K562 (cell line): ENCODE data around the gene ITPK1. TPM values are rescaled to one million over a fixed set of nuclear protein-coding genes. Genes with fewer than 3 reads are reported as not detected.
A peak's percentile ranks its signal among the peaks of the same experiment; 100 is the strongest.

Experiments used
- ATAC-seq: fragments of 200-7000 bp; cut with Tn5 transposase; 3 replicates; pipeline ENCODE4 v1.9.1; 2020; ENCODE audit warnings: moderate library complexity
- BruUV-seq: library from RNA; stranded (reverse); fragments of 400-500 nt; replicated peaks from 2 replicates; lab custom pipeline; 2021; lab: Mats Ljungman, UMichigan
- CTCF ChIA-PET: fragments of 300-600 bp; formaldehyde crosslinking; extraction: SDS; loops from one replicate; lab custom pipeline; 2021; ENCODE audit warnings: low intra/inter-chr PET ratio; lab: Yijun Ruan, JAX
- POLR2A ChIA-PET: fragments of 300-600, 350-650 bp; sonication (Branson Sonifier 250); formaldehyde crosslinking; extraction: SDS; loops from one replicate; lab custom pipeline; 2021; ENCODE audit warnings: antibody characterized with exemption, inconsistent platforms; lab: Yijun Ruan, JAX
- DNase-seq, 4 experiments: peaks; one replicate each; pipeline versions ENCODE4 v3.0.0 to v3.0.0-alpha.2; 2011 to 2018; ENCODE audit warnings: low spot score in 3 of 4, mixed read lengths in 3 of 4; ENCODE audit errors: extremely low read depth in 1 of 4
- FAIRE-seq: peaks from 2 replicates; lab custom pipeline; 2011; peaks lifted over from hg19 to GRCh38; lab: Jason Lieb, UNC
- H2AFZ ChIP-seq: 2 replicates; pipeline ENCODE4 v1.6.0; 2011; ENCODE audit warnings: low read depth, low read length, control low read depth, inconsistent platforms
- H3K27ac ChIP-seq: fragments of 200-600 bp; 3 replicates; pipeline ENCODE4 v1.8.0; 2011; ENCODE audit warnings: low read depth, mild to moderate bottlenecking, control low read depth, inconsistent platforms, low read length, moderate library complexity, mixed read lengths; ENCODE audit errors: extremely low read depth
- H3K27me3 ChIP-seq, 2 experiments: fragments of 300-600 bp in 1 of 2; 2 replicates in 1 of 2; 3 replicates in 1 of 2; pipeline versions ENCODE4 v1.6.0 to v1.8.0; 2011; ENCODE audit warnings: inconsistent platforms in 2 of 2, low read length in 2 of 2, mild to moderate bottlenecking in 1 of 2, mixed read lengths in 1 of 2, moderate library complexity in 1 of 2; ENCODE audit not compliant: control insufficient read depth in 2 of 2, insufficient read depth in 2 of 2
- H3K36me3 ChIP-seq: fragments of 300-600 bp; 3 replicates; pipeline ENCODE4 v1.8.0; 2011; ENCODE audit warnings: mild to moderate bottlenecking, low read length, inconsistent platforms; ENCODE audit not compliant: control insufficient read depth, insufficient read depth
- H3K4me1 ChIP-seq, 2 experiments: fragments of 200-600 bp in 1 of 2; replicated peaks in 1 of 2; 2 replicates in 1 of 2; 3 replicates in 1 of 2; pipeline versions ENCODE4 v1.5.1 to v1.8.0; 2011; ENCODE audit warnings: inconsistent platforms in 2 of 2, low read length in 2 of 2, mild to moderate bottlenecking in 1 of 2, mixed read lengths in 1 of 2, moderate library complexity in 1 of 2; ENCODE audit not compliant: control insufficient read depth in 2 of 2, insufficient read depth in 2 of 2
- H3K4me2 ChIP-seq: 2 replicates; pipeline ENCODE4 v1.6.1; 2011; ENCODE audit warnings: low read length, control low read depth, inconsistent platforms, mixed read lengths; ENCODE audit not compliant: insufficient read depth
- H3K4me3 ChIP-seq: fragments of 200-600 bp; sonication (generic), shearing (Covaris generic); 2 replicates; pipeline ENCODE4 v1.5.1; 2016; ENCODE audit warnings: control low read depth, inconsistent platforms
- H3K79me2 ChIP-seq: fragments of 200-600 bp; 3 replicates; pipeline ENCODE4 v1.8.0; 2011; ENCODE audit warnings: low read length, inconsistent platforms; ENCODE audit not compliant: control insufficient read depth, insufficient read depth
- H3K9ac ChIP-seq, 2 experiments: 2 replicates each; pipeline versions ENCODE4 v1.6.0 to v1.6.1; 2011; ENCODE audit warnings: low read depth in 2 of 2, low read length in 2 of 2, control low read depth in 1 of 2, inconsistent platforms in 1 of 2, mild to moderate bottlenecking in 1 of 2, mixed read lengths in 1 of 2; ENCODE audit not compliant: insufficient read depth in 1 of 2
- H3K9me1 ChIP-seq: one replicate; pipeline ENCODE4 v1.6.0; 2011; ENCODE audit warnings: inconsistent platforms, mild to moderate bottlenecking, low read length, moderate library complexity; ENCODE audit not compliant: control insufficient read depth, insufficient read depth
- H3K9me3 ChIP-seq: replicated peaks from 2 replicates; pipeline ENCODE4 v1.5.1; 2011; ENCODE audit warnings: low read depth, low read length, inconsistent platforms; ENCODE audit not compliant: control insufficient read depth, insufficient read depth
- H4K20me1 ChIP-seq: replicated peaks from 2 replicates; pipeline ENCODE4 v1.6.1; 2011; ENCODE audit warnings: low read length, inconsistent platforms, mixed read lengths; ENCODE audit not compliant: control insufficient read depth, insufficient read depth
- DMBX1 ChIP-seq: fragments of 250-450 bp; sonication (Bioruptor Pico); IDR thresholded peaks from 2 replicates; pipeline ENCODE4 v1.8.0; 2022; ENCODE audit warnings: inconsistent platforms, mild to moderate bottlenecking, moderate library complexity, borderline replicate concordance
- EWSR1 ChIP-seq: fragments of 450-650 bp; IDR thresholded peaks from 2 replicates; pipeline ENCODE4 v1.6.1; 2018; ENCODE audit warnings: borderline replicate concordance, mild to moderate bottlenecking, low read depth, moderate library complexity; ENCODE audit not compliant: partially characterized antibody
- MAFK ChIP-seq: IDR thresholded peaks from 2 replicates; pipeline ENCODE4 v1.6.1; 2011; ENCODE audit warnings: low read length, improper control_type of control experiment
- NCOR1 ChIP-seq: fragments of 450-650 bp; IDR thresholded peaks from 2 replicates; pipeline ENCODE4 v1.6.1; 2016; ENCODE audit warnings: mild to moderate bottlenecking, moderate library complexity
- PTBP1 ChIP-seq: fragments of 200-400 bp; formaldehyde crosslinking; IDR thresholded peaks from 2 replicates; pipeline ENCODE4 v1.6.1; 2017; ENCODE audit warnings: low read depth, low read length
- TEAD2 ChIP-seq: fragments of 450-650 bp; IDR thresholded peaks from 2 replicates; pipeline ENCODE4 v1.6.1; 2016; ENCODE audit warnings: missing genetic modification characterization, control low read depth, missing compliant biosample characterization
- USF1 ChIP-seq: sonication (generic); formaldehyde crosslinking; IDR thresholded peaks from 2 replicates; pipeline ENCODE4 v1.9.0; 2022; ENCODE audit warnings: mild to moderate bottlenecking, missing genetic modification reagents
- ZBED1 ChIP-seq: IDR thresholded peaks from 2 replicates; pipeline ENCODE4 v1.6.1; 2014
- ZNF324 ChIP-seq: fragments of 250-450 bp; sonication (Bioruptor Pico); IDR thresholded peaks from 2 replicates; pipeline ENCODE4 v1.4.0; 2020; ENCODE audit warnings: mild to moderate bottlenecking
- ZNF384 ChIP-seq: IDR thresholded peaks from 2 replicates; pipeline ENCODE4 v1.6.1; 2012; ENCODE audit warnings: low read depth, low read length, improper control_type of control experiment
- in situ Hi-C: fragments of 300-500 bp; cut with MboI; formaldehyde crosslinking; loops from 4 replicates; pipeline ENCODE4 v1.15.0; 2018; ENCODE audit warnings: inconsistent platforms, mixed read lengths
- intact Hi-C: fragments of 100-400 bp; cut with micrococcal nuclease; formaldehyde crosslinking; loops from 2 replicates; pipeline ENCODE4 v1.14.2; 2022
- polyA plus RNA-seq, 8 experiments: library from polyadenylated mRNA; depleted of rRNA in 4 of 8; stranded (reverse) in 5 of 8; unstranded in 3 of 8; fragments of >200 nt; fragmentation: Nextera tagmentation in 2 of 8; fragmentation: Illumina TruSeq in 1 of 8; extraction: Ambion mirVana in 2 of 8; extraction: Trizol in 1 of 8; gene quantifications; 2 replicates each; pipeline versions ENCODE4 v1.2.1 to v1.2.3, GENCODE V29; 2011 to 2014; ENCODE audit warnings: inconsistent platforms in 1 of 8, missing spikeins in 1 of 8
- total RNA-seq, 7 experiments: library from RNA; depleted of rRNA in 6 of 7; stranded (reverse); fragments of >200 nt in 6 of 7; fragmentation: Illumina TruSeq in 2 of 7; extraction: Trizol in 2 of 7; gene quantifications; 2 replicates each; pipeline versions ENCODE4 v1.2.1 to v1.2.3, GENCODE V29; 2011 to 2021; ENCODE audit warnings: low replicate concordance in 1 of 7
- TF ChIP-seq, protein P1 (sequence below): sonication (generic); formaldehyde crosslinking; IDR thresholded peaks from 2 replicates; pipeline ENCODE4 v1.8.0; 2022; ENCODE audit warnings: mild to moderate bottlenecking, missing genetic modification reagents, borderline replicate concordance

Gene ITPK1
- total and polyA plus RNA-seq, 9 of the 15 experiments (the other 6 are each of a cell fraction or from before 2014, with no cell fraction given) = 1.2 to 39.2 (median 23.0) TPM

GRCh38 chr14:92895352-92895878, 220.3 kb downstream of the ITPK1 start (continued):
- TF ChIP-seq USF1 (no peak), ZBED1 (no peak), PTBP1 (no peak), ZNF324 (CRISPR knock-in tag) (no peak), ZNF384 (no peak), TEAD2 (tag) (no peak)

GRCh38 chr14:92892589-92892988, 223.1 kb downstream of the ITPK1 start:
- no TSS peak for BruUV-seq
- no peak for FAIRE-seq
- POLR2A ChIA-PET = interaction anchor here (0.7 kb wide), 1 partner anchor 52 kb away, joined by 3 read pairs; no protein-coding TSS in a partner anchor
- Histone ChIP-seq H3K27me3 (no peaks in the 10 kb centered on the region; a peak in 1 of 5 replicates), H2AFZ (no peak overlapping the region), H3K9me1 (no peaks in the 10 kb centered on the region), H3K9ac (no peak overlapping the region), H3K36me3 (no peaks in the 10 kb centered on the region), H3K79me2 (no peaks in the 10 kb centered on the region), H3K4me3 (no peak overlapping the region), H3K4me2 (no peak overlapping the region), H3K27ac (no peak overlapping the region), H4K20me1 (no peaks in the 10 kb centered on the region), H3K4me1 (no peaks in the 10 kb centered on the region), H3K9me3 (no peaks in the 10 kb centered on the region)
- ATAC-seq = no peak
- DNase-seq = peak in 1 of 4 experiments; percentile 7
- in situ Hi-C loops = no loop called here
- intact Hi-C loops = no loop called here
- CTCF ChIA-PET = no interaction called here
- TF ChIP-seq, protein P1, sequence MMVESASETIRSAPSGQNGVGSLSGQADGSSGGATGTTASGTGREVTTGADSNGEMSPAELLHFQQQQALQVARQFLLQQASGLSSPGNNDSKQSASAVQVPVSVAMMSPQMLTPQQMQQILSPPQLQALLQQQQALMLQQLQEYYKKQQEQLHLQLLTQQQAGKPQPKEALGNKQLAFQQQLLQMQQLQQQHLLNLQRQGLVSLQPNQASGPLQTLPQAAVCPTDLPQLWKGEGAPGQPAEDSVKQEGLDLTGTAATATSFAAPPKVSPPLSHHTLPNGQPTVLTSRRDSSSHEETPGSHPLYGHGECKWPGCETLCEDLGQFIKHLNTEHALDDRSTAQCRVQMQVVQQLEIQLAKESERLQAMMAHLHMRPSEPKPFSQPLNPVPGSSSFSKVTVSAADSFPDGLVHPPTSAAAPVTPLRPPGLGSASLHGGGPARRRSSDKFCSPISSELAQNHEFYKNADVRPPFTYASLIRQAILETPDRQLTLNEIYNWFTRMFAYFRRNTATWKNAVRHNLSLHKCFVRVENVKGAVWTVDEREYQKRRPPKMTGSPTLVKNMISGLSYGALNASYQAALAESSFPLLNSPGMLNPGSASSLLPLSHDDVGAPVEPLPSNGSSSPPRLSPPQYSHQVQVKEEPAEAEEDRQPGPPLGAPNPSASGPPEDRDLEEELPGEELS (CRISPR knock-in tag) = no peak
- TF ChIP-seq NCOR1 = no peak
- TF ChIP-seq EWSR1 = no peak
- no peak for TF ChIP-seq DMBX1
- TF ChIP-seq MAFK = no peak
